Ammon's horn (tissue), 1 donor: ENCODE results near the gene UBN2.

Source experiments
- DNase-seq: peaks from one replicate; pipeline ENCODE4 v3.0.0-alpha.2; 2016; ENCODE audit warnings: low spot score

Gene UBN2

DNA sequence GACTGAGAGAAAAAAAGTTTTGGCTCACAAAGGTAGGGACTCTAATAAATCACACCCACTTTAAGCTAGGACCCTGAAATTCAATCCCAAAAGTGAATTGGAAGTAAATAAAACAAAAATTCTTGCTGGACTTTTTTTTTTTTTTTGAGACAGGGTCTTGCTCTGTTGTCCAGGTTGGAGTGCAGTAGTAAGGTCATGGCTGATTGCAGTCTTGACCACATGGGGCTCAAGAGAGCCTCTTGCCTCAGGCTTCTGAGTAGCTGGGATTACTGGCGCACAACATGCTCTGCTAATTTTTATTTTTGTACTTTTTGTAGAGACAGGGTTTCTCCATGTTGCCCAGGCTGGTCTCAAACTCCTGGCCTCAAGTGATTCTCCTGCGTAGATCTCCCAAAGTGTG is 123.7 kb downstream of the UBN2 start:
- DNase-seq = no peak

DNA sequence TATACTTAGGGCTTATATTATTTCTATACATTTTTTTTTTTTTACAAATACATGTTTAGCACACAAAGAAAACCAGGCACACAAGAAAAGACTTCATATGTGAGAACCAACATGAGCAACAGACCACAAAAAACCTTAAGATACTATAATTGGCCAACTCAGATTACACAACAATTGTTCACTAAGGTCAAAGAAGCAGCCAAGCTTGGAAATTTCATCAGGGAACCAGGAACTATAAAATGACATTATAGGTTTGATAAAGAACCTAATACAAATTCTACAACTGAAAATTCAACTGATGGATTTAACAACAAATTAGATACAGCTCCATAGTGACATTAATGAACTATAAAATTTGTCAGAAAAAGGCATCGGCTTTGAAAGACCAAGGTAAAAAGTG is 124.3 kb downstream of the UBN2 start:
- no peak for DNase-seq
